ENCODE data around the gene SESN1.

Gene SESN1

GRCh38 chr6:109097661-109098060, 3.0 kb upstream of the SESN1 start:
- Histone ChIP-seq H3K4me2 (no peak overlapping the region), H3K4me3 (IDR thresholded peaks at IDR 0.05; ENCODE audit: insufficient read depth, low read depth, low read length) (no peak overlapping the region), H3K9ac (no peak overlapping the region), H3K36me3 (ENCODE audit: insufficient read depth) (no peaks in the 10 kb centered on the region), H4K20me1 (ENCODE audit: insufficient read depth) (no peaks in the 10 kb centered on the region), H3K79me2 (ENCODE audit: insufficient read depth, low read depth) (peaks cover 9% of the 10 kb centered on the region; the same call in 1 of the 2 replicates), H3K4me1 (ENCODE audit: low read depth, poor library complexity, severe bottlenecking) (peaks cover 5% of the 10 kb centered on the region), H3K27me3 (ENCODE audit: insufficient read depth, low read depth) (no peaks in the 10 kb centered on the region), H3K27ac (no peak overlapping the region), H2AFZ (ENCODE audit: low read depth) (no peak overlapping the region)
- TF ChIP-seq, protein P1, sequence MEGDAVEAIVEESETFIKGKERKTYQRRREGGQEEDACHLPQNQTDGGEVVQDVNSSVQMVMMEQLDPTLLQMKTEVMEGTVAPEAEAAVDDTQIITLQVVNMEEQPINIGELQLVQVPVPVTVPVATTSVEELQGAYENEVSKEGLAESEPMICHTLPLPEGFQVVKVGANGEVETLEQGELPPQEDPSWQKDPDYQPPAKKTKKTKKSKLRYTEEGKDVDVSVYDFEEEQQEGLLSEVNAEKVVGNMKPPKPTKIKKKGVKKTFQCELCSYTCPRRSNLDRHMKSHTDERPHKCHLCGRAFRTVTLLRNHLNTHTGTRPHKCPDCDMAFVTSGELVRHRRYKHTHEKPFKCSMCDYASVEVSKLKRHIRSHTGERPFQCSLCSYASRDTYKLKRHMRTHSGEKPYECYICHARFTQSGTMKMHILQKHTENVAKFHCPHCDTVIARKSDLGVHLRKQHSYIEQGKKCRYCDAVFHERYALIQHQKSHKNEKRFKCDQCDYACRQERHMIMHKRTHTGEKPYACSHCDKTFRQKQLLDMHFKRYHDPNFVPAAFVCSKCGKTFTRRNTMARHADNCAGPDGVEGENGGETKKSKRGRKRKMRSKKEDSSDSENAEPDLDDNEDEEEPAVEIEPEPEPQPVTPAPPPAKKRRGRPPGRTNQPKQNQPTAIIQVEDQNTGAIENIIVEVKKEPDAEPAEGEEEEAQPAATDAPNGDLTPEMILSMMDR (conservative IDR thresholded peaks at IDR 0.05; ENCODE audit: low read depth, low read length), result no peak

DNA sequence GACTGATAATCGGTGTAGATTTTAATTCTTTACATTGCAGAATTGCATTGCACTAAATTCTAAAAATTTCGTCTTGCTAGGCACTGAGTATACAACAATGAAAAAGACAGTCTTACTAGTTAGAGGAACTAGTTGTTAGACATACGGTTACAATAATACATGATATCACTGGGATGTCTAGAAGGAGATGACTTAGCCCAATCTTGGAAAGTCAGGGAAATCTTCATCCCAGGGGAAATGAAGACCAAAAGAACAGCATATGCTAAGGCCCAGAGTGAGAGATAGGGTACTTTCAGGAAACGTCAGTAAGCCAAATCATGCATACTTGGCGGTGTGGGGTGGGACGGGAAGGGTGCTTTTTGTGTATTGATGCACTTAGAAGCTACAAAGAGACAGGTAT, 1.6 kb upstream of the SESN1 start:
- TF ChIP-seq, protein P1 (conservative IDR thresholded peaks at IDR 0.05; ENCODE audit: low read depth, low read length), result no peak
- H3K4me1 ChIP-seq (ENCODE audit: low read depth, poor library complexity, severe bottlenecking), result peaks cover 17% of the 10 kb centered on the region
- H3K27me3 ChIP-seq (ENCODE audit: insufficient read depth, low read depth), result no peaks in the 10 kb centered on the region
- H3K36me3 ChIP-seq (ENCODE audit: insufficient read depth), result no peaks in the 10 kb centered on the region
- H2AFZ ChIP-seq (ENCODE audit: low read depth), result 0 out of 2 replicates have a peak overlapping the region, but pooled peaks have one; percentile 88
- H3K9ac ChIP-seq, result no peak overlapping the region
- H3K4me3 ChIP-seq (IDR thresholded peaks at IDR 0.05; ENCODE audit: insufficient read depth, low read depth, low read length), result no peak overlapping the region
- H3K79me2 ChIP-seq (ENCODE audit: insufficient read depth, low read depth), result peaks cover 22% of the 10 kb centered on the region; the same call in 1 of the 2 replicates
- peak overlapping the region; percentile 36; the same call in 1 of the 2 replicates for H3K4me2 ChIP-seq
- no peaks in the 10 kb centered on the region for H4K20me1 ChIP-seq (ENCODE audit: insufficient read depth)
- H3K27ac ChIP-seq, result no peak overlapping the region

GRCh38 chr6:109095835-109096084, 1.1 kb upstream of the SESN1 start:
- Histone ChIP-seq H3K79me2 (ENCODE audit: insufficient read depth, low read depth) (peaks cover 22% of the 10 kb centered on the region; the same call in 1 of the 2 replicates), H3K36me3 (ENCODE audit: insufficient read depth) (no peaks in the 10 kb centered on the region), H3K9ac (peak overlapping the region; percentile 76), H3K4me1 (ENCODE audit: low read depth, poor library complexity, severe bottlenecking) (peaks cover 18% of the 10 kb centered on the region), H3K27ac (peak overlapping the region; percentile 93; the same call in 1 of the 2 replicates), H3K27me3 (ENCODE audit: insufficient read depth, low read depth) (no peaks in the 10 kb centered on the region), H3K4me2 (peak overlapping the region; percentile 36; the same call in 1 of the 2 replicates), H4K20me1 (ENCODE audit: insufficient read depth) (no peaks in the 10 kb centered on the region), H2AFZ (ENCODE audit: low read depth) (peak overlapping the region; percentile 88), H3K4me3 (IDR thresholded peaks at IDR 0.05; ENCODE audit: insufficient read depth, low read depth, low read length) (no peak overlapping the region)
- TF ChIP-seq, protein P1 (conservative IDR thresholded peaks at IDR 0.05; ENCODE audit: low read depth, low read length), result no peak

DNA sequence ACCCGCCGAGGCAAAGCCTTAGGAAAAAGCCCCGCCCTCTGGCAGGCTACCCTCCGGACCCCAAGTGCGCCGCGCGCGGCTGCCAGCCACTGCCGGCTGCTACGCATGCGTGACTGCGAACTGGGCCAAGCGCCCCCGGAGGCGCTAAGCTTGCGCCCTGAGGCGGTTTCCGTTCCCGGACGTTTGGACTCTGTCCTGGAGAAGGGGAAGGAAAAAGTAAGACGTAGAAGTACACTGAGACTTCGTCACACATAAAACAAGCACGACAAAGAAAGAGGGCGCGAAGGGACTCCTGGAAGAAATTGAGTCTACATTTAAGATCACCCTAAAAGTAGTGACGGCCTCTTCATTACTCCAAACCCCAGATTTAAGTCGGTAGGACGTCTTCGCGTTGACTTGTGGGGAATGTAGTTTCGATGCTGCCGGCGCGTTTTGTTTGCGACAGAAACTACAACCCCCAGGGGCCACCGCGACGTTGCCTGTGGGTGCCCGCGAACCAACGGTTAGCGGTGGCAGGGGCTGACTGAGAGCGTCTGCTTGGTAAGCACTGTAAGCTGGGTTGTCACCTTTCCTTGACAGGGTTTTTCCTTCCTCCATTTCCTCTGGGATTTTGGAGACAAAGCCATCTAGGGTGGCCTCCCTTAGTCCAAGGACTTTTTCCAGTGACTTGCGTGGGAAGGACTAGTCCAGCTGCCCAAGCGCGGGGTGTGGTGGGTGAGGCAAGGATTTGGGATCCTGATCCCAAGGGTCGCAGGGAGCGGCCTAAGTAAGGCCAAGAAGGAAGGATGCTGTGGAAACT, 589 bp upstream of the SESN1 start, which contains the start of gene CEP57L1:
CEP57L1 (plus strand) TSS at position 472 of the 799 bp plus-strand sequence. CDS start 49,715 bp downstream, outside the sequence.
- no peaks in the 10 kb centered on the region for H3K27me3 ChIP-seq (ENCODE audit: insufficient read depth, low read depth)
- peaks cover 18% of the 10 kb centered on the region for H3K4me1 ChIP-seq (ENCODE audit: low read depth, poor library complexity, severe bottlenecking)
- peak within 1 kb of the TSS; percentile 76 for H3K9ac ChIP-seq
- peaks cover 22% of the 10 kb centered on the region; the same call in 1 of the 2 replicates for H3K79me2 ChIP-seq (ENCODE audit: insufficient read depth, low read depth)
- H3K4me2 ChIP-seq, result peak within 1 kb of the TSS; percentile 36; the same call in 1 of the 2 replicates
- H3K27ac ChIP-seq, result peak within 1 kb of the TSS; percentile 93
- H3K36me3 ChIP-seq (ENCODE audit: insufficient read depth), result no peaks in the 10 kb centered on the region
- no peaks in the 10 kb centered on the region for H4K20me1 ChIP-seq (ENCODE audit: insufficient read depth)
- peak within 1 kb of the TSS; percentile 88 for H2AFZ ChIP-seq (ENCODE audit: low read depth)
- TF ChIP-seq, protein P1 (conservative IDR thresholded peaks at IDR 0.05; ENCODE audit: low read depth, low read length), result no peak
- H3K4me3 ChIP-seq (IDR thresholded peaks at IDR 0.05; ENCODE audit: insufficient read depth, low read depth, low read length), result no peak within 1 kb of the TSS

All from KMS-11 (cell line).